ENCODE results near the gene ACSL4.
A peak's percentile ranks its signal among the peaks of the same experiment; 100 is the strongest.

Gene ACSL4

DNA sequence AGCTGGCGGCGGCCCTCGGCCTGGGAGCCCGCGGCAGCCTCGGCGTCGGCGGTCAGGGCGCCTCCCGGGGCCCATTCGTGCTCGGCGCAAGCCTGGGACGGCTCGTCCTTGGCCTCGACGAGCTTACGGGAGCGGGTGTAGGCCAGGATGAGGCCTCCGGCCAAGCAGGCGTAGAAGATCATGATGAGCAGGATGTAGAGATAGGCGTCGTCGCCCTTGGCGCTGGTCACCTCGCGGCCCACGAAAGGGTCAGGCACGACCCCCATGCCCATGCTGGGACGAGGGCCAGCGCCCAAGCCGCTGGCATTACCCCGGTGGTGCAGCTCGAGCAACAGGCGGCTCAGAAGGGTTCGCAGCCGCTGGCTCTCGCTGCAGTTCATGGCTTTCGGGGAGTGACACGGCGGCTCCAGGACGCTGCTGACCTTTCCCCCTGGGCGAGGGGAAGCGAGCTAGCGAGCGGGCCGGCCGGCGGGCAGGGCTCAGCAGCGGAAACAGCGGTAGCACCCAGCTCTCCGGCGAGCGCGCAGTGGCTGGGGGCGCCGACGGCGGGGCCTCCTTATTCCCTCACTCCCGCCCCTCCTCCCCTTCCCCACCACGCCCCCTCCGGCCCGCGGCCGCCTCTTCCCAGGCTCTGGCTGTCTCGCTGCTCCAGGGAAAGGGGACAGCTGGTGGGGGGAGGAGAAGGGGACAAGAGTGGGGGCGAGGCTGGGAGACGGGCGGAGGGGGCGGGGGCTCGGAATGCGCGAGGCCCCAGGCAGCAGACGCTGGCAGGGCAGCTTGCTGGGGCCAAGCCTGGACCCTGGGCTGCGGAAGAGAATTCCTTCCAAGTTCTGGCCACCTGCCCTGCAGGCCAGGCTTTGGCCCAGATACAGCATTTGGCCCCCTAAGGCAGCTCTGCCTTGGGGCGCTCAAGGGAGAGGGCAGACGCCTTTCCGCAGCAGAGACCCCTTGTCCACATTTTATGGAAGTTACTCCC is 108.1 kb downstream of the ACSL4 start, which contains the start of gene KCNE5:
Gene KCNE5, minus strand, starts transcription at position 532 of the 976 bp plus-strand sequence. Its CDS starts 152 bp downstream, at position 380.
- DNase-seq (ENCODE audit: low read depth, low spot score): no peak
- no peak within 1 kb of the TSS for H3K4me3 ChIP-seq (ENCODE audit: low read length)

DNA sequence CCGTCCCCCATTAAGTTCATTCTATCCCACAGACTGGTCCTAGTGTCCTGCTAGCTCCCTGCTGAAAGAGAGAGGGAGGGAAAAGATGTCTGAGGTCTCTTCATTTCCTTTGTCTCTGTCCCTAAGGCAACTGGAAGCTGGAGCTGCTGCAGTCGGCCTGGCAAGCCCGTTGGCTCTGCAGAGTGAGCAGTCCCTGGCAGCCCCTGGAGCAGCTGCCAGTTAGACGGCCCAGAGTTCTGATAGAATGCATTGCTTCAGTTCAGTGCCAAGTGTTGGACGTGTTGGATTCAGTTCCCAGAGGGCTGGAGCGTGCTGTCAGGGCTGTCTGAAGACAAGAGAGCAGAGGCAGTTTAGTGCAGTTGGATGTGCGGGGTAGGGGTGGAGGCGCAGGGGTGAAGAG is 109.1 kb downstream of the ACSL4 start:
- DNase-seq (ENCODE audit: low read depth, low spot score): no peak

DNA sequence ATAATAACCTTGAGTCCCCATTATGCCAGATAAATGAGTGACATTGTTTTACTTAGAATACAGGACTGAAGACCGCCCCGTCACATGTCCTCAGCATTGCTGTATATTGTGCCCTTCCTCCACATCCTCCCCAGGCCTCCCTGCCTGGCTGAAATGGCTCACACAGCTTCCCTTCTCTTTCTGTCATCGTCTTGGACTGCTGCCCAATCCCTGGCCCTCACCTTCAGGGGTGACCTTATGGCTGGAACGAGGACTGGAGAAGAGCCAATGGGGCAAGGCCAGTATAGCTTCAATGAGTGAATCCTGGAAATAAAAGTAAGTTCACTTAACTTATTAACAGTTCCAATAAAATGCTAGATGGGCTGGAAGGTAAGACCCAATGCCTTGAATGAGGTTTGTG is 110.8 kb downstream of the ACSL4 start:
- no peak for DNase-seq (ENCODE audit: low read depth, low spot score)
- H3K4me3 ChIP-seq (ENCODE audit: low read length): no peak overlapping the region

More for the DNA sequence above, 109.1 kb downstream of the ACSL4 start:
- no peak overlapping the region for H3K4me3 ChIP-seq (ENCODE audit: low read length)

DNA sequence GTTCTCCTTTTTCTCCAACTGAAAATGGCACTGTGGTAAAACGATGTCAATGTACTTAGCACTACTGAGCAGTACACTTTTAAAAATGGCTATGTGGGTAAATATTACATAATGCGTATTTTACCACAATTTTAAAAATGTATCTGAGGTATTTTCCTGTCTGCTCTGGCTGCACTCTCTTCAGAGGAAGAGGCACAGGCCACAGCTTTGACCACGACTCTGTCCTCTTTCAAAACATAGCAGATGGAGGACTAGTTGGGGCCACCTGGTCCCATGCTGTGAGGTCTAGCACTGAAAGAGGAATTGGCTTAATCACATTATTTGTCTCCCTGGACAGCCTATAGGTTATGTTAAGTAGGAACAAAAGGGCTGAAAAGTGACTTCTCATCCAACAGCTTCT is 113.3 kb downstream of the ACSL4 start:
- no peak overlapping the region for H3K4me3 ChIP-seq (ENCODE audit: low read length)
- no peak for DNase-seq (ENCODE audit: low read depth, low spot score)

DNA sequence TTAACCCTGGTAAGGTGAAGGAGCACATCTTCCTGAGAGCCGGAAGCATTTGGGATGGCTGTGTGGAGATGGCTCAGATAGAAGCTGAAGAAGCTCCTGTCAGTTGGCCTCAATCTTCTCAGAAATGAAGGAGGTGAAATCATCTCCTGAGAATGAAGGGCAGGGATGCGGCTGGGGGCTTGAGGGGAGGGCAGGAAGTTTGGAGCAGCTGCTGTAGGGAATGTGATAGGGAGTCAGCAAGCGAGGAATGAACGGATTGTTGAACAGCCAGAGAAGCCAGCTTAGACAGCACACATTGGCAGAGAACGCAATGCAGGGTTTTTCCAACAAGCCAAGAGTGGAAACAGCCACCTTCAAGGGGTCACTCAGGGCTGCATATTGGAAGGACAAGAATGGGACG is 118.1 kb downstream of the ACSL4 start:
- no peak for DNase-seq (ENCODE audit: low read depth, low spot score)
- no peak overlapping the region for H3K4me3 ChIP-seq (ENCODE audit: low read length)

DNA sequence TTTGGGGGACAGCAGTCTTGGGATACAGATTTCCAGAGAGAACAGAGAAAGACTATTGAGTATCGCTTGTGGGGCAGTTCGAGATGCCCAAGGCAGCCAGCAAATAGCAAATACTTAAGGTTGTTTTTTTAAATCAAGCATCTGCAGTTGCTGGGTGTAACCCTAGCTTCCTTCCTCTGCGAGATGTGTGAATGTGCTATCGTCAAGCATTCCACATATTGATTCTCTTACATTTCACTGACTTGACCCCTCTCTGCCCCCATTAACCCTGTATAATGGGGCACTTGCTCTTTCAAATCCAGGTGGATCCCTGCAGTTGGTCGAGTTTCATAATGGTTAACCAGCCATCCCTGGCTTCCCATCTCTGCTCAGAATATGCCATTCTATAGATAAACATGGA is 131.6 kb downstream of the ACSL4 start:
- no peak for DNase-seq (ENCODE audit: low read depth, low spot score)
- H3K4me3 ChIP-seq (ENCODE audit: low read length): no peak overlapping the region

DNA sequence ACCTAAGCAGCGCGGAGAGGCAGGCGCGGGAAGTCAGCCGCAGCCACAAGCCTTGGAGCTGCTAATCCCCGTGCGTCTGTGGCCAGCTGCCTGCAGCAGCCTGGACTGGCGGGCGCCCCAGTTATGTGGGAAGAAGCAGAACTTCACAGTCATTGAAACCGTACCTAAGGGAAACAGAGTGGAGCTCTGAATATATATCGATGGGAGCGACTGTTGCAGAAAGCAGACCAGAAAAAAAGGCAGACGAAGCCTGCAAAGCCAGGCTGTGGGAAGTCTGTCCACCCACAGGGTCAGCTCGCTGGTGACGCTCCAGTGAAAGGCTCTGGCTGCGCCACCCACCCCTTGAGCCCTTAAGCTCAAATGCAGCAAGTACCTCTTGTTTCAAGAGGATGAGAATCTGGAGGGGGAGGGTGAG is 132.8 kb downstream of the ACSL4 start:
- no peak overlapping the region for H3K4me3 ChIP-seq (ENCODE audit: low read length)
- peak; percentile 5 for DNase-seq (ENCODE audit: low read depth, low spot score)

DNA sequence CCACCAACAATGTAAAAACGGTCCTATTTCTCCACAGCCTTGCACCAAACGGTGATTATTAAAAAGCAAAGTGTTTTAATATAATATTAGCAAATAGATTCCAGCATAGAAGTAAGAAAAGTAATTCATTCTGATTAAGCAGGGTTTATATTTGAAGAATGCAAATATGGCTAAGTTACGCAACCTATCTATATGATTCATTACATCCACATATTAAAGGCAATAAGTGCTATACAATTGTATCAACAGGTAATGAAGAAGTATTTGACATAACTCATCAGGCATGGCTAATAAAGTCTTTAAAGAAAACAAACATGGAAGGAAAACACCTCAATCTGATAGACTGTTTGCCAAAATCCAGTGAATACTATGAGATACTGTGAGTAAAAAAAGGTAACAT is 137.0 kb downstream of the ACSL4 start:
- no peak overlapping the region for H3K4me3 ChIP-seq (ENCODE audit: low read length)
- DNase-seq (ENCODE audit: low read depth, low spot score): no peak

All from Jurkat, Clone E6-1 (cell line).